GM18909 (cell line): Measurements from ENCODE around the gene KIAA1191.

Experiments used
- ATAC-seq: cut with Tn5 transposase; IDR thresholded peaks from one replicate; pipeline ENCODE4 v1.9.1; 2021; ENCODE audit warnings: mild to moderate bottlenecking; ENCODE audit not compliant: unreplicated experiment, poor library complexity

Gene KIAA1191

GRCh38 chr5:176391479-176391878 lies 29.9 kb upstream of the KIAA1191 start:
- ATAC-seq, result no peak

DNA sequence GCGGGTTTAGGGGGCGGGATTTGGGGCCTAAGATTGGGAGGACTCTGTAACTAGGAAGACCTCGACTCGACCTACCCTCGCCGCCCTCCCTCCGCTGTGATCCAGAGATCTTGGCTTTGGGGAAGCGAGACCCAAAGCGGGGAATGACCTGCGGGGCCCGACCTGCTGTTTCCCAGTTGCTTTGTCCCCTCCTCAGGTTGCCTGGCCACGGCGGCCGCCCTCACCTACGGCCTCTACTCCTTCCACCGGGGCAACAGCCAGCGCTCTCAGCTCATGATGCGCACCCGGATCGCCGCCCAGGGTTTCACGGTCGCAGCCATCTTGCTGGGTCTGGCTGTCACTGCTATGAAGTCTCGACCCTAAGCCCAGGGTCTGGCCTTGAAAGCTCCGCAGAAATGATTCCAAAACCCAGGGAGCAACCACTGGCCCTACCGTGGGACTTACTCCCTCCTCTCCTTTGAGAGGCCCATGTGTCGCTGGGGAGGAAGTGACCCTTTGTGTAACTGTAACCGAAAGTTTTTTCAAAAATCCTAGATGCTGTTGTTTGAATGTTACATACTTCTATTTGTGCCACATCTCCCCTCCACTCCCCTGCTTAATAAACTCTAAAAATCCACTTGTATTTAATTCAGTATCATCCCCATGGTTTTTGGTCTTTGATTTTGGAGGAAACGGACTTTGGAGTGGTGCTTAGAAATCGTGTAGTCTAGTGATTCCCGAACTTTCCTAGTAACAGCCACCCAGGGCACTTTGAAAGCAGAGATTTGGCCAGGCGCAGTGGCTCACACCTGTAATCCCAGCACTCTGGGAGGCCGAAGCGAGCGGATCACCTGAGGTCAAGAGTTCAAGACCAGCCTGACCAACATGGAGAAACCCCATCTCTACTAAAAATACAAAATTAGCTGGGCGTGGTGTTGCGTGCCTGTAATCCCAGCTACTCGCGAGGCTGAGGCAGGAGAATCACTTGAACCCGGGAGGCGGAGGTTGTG lies 27.9 kb upstream of the KIAA1191 start:
- ATAC-seq, result peak; percentile 36

GRCh38 chr5:176388444-176389134 lies 27.0 kb upstream of the KIAA1191 start, which contains the start of the genes HIGD2A and NOP16:
HIGD2A (plus strand) TSS chr5:176388751; CDS start chr5:176388820, 69 bp downstream.
NOP16 (minus strand) TSS chr5:176388598; CDS start chr5:176388539, 59 bp downstream.
- peak; percentile 86 for ATAC-seq

- peak; percentile 1 for ATAC-seq
Measured at GRCh38 chr5:176388003-176388443, 26.5 kb upstream of the KIAA1191 start.

GRCh38 chr5:176387384-176387925 lies 25.9 kb upstream of the KIAA1191 start:
- no peak for ATAC-seq

GRCh38 chr5:176386491-176386890 lies 24.9 kb upstream of the KIAA1191 start:
- no peak for ATAC-seq

GRCh38 chr5:176384991-176385390 lies 23.4 kb upstream of the KIAA1191 start:
- no peak for ATAC-seq

DNA sequence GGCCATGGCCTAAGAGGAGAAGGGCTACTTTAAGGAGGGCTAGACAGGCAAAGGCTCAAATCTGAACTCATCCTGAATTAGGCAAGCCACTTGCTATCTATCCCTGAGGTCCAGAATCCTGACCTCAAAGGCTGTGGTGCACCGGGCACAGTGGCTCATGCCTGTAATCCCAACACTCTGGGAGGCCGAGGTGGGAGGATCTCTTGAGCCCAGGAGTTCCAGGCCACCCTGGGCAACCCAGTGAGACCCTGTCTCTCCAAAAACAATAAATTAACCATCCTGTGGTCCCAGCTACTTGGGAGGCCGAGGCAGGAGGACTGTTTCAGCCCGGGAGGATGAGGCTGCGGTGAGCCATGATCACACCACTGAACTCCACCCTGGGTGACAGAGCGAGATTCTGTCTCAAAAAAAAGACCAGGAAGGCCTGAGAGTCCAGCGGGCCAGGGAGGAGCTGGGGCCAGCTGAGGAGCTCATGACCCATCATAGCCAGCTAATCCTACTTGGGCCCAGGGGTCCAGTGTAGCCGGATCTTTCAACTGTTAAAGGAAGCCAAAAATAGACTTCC lies 22.9 kb upstream of the KIAA1191 start:
- no peak for ATAC-seq

DNA sequence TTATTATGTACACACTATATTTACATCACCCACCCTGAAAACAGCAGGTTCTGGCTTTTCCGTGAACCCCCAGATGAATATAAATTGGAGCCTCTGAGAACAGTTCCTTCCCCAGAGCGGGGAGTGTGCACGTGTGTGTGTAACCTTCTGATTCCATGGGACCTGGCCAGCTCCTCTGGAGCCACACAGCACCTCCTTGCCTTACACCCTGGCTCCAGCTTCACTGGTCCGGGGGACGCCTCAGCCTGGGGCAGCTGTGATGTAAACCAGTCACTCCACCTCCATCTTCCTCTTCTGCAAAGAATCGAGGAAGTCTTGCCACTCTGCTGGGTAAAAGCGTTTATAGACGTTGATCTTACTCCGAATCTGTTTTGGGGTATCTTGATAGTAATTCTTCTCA lies 22.4 kb upstream of the KIAA1191 start:
- ATAC-seq, result no peak

DNA sequence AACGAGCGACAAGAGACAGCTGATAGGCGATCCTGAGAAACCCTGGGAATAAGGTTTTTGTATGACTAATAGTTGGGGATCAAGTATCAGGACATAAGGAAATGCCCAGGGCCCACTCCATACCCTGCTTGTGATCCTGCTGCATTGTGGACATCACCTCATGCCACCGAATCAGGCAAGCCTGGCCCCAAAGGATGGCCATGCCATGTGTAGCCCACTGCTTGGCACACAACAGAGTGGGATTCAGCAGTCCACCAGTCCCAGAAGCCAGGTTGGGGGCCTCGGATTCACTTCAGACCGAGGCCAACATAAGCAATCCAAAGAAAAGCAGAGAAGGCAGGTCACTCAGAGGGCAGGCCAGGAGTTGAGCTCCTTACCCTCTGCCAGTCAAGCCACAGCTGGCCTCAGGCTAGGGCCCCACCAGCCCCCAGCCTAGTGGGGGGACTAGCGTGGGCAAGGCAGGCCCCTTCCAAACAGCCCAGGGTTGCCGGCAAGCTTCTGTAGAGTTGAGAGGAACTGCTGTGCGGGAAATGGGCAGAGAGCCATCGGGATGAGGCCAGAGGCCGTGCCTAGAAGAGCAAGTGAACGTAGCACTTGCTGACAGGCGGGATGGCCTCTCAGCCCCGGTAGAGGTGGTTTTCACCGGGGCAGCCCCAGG lies 21.8 kb upstream of the KIAA1191 start:
- ATAC-seq, result no peak

- ATAC-seq, result no peak
Measured at GRCh38 chr5:176382721-176383120, 21.2 kb upstream of the KIAA1191 start.

DNA sequence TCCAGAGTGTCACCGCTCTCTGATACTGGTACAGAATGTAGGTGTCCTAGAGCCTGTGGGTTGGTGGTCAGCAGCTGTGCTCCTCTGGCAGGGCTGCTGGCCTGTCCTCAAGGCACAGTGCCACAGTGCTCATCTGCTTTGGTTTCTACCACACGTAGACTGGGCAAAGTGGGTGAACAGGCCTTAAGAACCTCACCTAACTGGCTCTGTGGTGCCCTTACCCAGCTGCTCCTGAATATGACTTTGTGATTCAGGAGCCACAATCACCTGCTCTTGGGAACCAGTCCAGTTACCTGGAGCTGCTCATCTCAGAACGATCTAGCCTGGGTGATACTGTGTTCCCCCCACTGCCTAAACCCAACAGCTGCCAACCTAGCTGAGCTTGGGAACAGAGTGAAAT lies 20.4 kb upstream of the KIAA1191 start:
- no peak for ATAC-seq

- ATAC-seq, result no peak
Measured at GRCh38 chr5:176381423-176381822, 19.9 kb upstream of the KIAA1191 start.

- ATAC-seq, result no peak
Measured at GRCh38 chr5:176379881-176380280, 18.3 kb upstream of the KIAA1191 start.

GRCh38 chr5:176373100-176373818 lies 11.7 kb upstream of the KIAA1191 start:
- no peak for ATAC-seq

DNA sequence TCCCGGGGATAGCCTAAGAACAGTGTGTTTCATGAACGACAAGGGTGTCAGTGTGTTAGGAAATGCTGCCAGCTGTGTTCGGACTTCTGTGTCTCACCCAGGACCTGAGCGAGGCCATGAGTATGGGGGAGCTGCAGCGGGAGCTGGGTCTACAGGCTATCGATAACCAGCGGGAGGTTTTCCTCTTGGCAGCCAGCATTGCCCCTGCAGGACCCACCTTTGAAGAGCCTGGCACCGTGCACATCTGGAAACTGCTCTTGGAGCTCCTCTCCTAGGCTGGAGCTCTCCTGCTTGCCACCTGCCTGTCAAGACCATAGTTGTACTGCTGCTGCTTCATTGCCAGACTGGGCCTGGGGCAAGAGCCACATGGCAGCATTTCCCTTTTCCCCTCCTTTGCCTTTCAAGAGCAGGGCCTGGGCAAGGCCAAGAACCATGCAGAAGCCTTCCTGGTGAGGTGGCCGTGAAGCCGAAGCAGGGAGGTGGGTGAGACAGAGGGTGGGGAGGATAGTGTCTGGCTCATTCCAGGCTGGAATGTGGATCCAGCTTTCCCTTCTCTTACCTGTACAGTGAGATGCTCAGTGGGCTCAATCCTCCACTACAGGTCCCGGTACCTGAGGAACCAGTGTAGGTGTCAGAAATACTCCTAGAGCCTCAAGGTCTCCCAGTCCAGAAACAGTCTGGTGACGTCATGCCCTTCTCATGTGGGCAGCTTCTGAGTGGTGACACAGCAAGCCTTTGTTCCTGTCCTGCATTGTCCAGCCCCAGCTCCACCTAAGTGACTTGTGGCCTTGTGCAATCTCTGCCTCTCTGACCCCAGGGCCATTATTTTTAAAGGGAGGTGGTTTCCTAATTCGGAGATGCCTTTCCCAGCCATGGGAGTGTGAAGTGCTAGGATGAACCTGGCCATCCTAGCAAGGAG lies 10.3 kb upstream of the KIAA1191 start:
- ATAC-seq, result no peak

GRCh38 chr5:176369934-176370711 lies 8.6 kb upstream of the KIAA1191 start:
- no peak for ATAC-seq

DNA sequence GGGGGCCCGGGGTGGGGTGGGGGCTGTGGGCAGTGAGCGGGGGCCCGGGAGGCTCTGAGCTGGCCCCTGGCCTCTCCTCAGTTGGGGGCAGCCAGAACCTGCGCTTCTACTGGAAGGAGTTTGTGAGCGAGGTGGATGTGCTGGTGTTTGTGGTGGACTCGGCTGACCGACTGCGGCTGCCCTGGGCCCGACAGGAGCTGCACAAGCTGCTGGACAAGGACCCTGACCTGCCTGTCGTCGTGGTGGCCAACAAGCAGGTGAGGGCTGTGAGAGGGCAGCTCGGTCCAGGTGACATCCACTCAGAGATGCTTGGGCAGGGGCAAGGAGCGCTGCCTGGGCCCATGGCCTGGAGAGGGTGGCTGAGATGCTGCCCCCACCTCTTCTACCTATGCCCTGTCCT lies 7.2 kb upstream of the KIAA1191 start:
- no peak for ATAC-seq
